ENCODE results near the gene TMEM267.
"Not testable (repeated sequence)": the region's sequence is repeated elsewhere in the genome, so short reads cannot be mapped to it uniquely, and the experiment has no call there.

Gene TMEM267

DNA sequence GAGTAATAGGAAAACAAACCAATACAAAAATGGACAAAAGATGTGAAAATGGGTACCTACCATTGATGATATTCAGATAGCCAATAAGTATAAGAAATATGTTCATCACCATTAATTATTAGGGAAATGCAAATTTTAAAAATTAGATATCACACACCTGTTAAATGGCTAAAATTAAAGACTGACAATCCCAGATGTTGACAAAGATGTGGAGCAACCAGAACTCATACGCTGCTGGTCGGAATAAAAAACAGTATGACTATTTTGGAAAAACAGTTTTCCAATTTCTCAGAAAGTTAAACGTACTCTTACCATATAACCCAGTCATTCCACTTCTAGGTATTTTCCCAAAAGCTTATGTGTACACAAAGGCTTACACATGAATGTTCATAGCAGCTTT lies 27.1 kb downstream of the TMEM267 start:
- TF ChIP-seq, protein P1, sequence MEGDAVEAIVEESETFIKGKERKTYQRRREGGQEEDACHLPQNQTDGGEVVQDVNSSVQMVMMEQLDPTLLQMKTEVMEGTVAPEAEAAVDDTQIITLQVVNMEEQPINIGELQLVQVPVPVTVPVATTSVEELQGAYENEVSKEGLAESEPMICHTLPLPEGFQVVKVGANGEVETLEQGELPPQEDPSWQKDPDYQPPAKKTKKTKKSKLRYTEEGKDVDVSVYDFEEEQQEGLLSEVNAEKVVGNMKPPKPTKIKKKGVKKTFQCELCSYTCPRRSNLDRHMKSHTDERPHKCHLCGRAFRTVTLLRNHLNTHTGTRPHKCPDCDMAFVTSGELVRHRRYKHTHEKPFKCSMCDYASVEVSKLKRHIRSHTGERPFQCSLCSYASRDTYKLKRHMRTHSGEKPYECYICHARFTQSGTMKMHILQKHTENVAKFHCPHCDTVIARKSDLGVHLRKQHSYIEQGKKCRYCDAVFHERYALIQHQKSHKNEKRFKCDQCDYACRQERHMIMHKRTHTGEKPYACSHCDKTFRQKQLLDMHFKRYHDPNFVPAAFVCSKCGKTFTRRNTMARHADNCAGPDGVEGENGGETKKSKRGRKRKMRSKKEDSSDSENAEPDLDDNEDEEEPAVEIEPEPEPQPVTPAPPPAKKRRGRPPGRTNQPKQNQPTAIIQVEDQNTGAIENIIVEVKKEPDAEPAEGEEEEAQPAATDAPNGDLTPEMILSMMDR (IDR thresholded peaks at IDR 0.05; ENCODE audit: borderline replicate concordance, insufficient read depth, low read depth, low read length): no peak
- H3K4me3 ChIP-seq (ENCODE audit: low read depth, low read length): no peak overlapping the region

DNA sequence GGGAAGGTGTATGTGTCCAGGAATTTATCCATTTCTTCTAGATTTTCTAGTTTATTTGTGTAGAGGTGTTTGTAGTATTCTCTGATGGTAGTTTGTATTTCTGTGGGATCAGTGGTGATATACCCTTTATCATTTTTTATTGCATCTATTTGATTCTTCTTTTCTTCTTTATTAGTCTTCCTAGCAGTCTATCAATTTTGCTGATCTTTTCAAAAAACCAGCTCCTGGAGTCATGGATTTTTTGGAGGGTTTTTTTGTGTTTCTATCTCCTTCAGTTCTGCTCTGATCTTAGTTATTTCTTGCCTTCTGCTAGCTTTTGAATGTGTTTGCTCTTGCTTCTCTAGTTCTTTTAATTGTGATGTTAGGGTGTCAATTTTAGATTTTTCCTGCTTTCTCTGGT lies 42.1 kb downstream of the TMEM267 start:
- not testable (repeated sequence) for H3K4me3 ChIP-seq (ENCODE audit: low read depth, low read length)

DNA sequence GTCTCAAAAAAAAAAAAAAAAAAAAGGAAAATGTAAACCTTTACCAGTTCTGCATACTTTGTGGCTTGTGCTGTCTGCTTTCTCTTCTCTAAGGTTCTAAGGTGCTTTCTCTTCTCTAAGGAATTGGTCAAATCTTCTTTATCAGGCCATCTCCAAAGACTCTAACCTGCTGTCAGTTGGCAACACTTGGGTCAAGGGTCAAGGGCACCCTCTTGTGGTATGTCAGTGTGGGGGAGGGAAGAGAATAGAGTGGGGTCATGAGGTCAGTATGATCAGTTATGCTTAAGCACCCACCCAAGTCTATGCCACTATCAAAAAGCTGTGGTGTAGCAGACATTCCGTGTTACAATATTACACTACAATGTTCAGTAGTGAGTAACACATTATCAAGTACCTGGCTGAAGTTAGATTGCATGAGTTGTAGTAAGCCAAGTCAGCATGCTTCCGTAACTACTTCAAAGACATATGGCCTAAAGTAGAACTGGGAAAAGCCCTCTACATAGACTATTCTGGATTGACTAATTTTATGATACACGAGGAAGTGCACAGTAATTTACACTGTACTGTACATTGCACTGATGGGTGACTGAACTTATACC lies 46.5 kb downstream of the TMEM267 start:
- no peak overlapping the region for H3K4me3 ChIP-seq (ENCODE audit: low read depth, low read length)
- TF ChIP-seq, protein P1 (IDR thresholded peaks at IDR 0.05; ENCODE audit: borderline replicate concordance, insufficient read depth, low read depth, low read length): no peak

DNA sequence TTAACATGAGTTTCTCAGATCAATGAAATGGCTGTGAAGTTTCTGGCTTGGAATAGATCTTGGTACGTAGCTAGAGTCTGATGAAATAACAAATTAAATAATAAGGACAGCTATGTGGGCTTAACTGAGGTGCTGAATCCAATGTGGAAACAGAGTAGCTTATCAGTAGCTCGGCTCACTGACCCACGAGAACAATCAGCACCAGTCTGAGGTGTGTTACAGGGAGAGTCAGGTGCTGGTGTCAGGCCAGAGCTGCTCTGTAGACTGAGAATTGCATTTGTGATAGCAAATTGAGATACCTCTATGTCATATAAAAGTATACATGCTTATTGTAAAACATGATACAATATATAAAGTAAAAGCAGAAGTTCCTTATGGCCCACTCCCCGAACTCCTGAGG lies 50.3 kb downstream of the TMEM267 start:
- no peak overlapping the region for H3K4me3 ChIP-seq (ENCODE audit: low read depth, low read length)
- TF ChIP-seq, protein P1 (IDR thresholded peaks at IDR 0.05; ENCODE audit: borderline replicate concordance, insufficient read depth, low read depth, low read length): no peak

DNA sequence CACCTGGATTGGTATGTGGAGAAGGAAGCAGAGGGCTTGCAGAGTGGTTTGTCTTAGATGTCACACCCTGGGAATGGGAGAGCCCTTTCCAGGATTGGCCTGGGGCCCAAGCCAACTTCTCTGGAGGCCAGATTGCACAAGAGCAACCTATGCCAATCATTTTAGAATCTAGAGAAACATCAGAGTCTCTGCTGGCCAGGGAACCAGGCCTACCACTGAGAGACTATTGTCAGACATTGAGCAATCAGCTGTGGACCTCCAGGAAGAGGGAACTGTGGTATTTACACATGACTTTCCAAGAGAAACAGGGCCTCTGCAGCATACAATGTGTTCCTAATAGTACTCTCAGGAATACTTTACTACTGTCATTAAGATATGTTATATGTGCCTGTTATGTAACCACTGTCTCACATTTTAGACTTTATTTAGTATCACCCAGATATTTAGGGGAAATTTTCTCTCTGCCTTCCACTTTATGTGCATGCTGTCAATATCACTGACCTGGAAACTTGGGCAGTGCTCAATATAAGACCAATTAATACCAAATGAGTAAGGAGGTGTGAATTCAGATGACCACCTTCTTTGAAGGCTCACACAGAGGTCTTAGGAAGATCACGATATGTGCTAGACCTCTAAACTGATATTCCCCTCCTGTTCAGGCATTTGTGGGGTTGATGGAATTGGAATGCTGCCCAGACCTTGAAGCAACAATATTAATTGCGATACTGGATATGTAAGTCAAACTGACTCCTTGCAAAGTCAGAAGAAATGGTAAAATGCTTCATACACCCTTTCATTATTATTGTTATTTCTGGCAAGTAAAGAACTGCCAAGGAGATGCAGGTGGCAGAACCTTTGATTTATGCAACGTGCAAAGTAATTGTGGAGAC lies 50.9 kb downstream of the TMEM267 start:
- no peak overlapping the region for H3K4me3 ChIP-seq (ENCODE audit: low read depth, low read length)
- TF ChIP-seq, protein P1 (IDR thresholded peaks at IDR 0.05; ENCODE audit: borderline replicate concordance, insufficient read depth, low read depth, low read length): no peak

DNA sequence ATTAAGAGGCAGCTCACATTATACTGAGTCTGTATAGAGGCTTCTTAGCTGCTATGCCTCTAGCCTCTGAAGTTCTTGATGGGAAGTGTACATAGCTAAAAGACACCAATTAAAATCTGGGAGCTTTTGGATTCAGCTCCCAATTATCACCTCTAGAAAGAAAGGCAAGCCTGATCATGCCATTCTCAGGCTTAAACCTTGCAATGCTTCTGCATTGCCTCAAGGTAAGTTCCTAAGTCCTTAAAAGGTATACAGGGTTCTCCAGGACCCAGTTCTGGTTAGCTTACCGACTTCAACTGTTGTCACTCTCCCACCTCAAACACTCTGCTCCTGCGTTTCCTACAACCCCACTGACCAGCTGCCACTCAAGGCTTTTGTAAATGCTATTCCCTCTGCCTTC lies 54.0 kb downstream of the TMEM267 start:
- TF ChIP-seq, protein P1 (IDR thresholded peaks at IDR 0.05; ENCODE audit: borderline replicate concordance, insufficient read depth, low read depth, low read length): no peak

DNA sequence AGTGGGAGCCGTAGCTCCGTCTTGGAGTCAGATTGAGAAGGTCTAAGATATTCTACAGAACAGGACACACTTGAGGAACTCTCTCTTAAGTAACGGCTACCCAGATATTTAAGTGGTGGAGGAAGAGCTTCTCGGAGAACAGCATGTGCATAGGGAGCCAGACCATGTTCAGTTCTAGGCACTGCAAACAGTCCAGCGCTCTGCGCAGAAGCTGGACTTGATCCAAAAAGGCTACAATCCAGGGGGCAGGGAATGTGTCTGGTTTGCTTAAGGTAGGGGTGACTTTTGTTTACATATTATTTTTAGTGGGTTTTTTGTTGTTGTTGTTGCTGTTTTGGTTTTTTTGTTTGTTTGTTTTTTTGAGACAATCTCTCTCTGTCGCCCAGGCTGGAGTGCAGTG lies 54.6 kb downstream of the TMEM267 start:
- H3K4me3 ChIP-seq (ENCODE audit: low read depth, low read length): no peak overlapping the region
- TF ChIP-seq, protein P1 (IDR thresholded peaks at IDR 0.05; ENCODE audit: borderline replicate concordance, insufficient read depth, low read depth, low read length): no peak

More for the DNA sequence above, 54.0 kb downstream of the TMEM267 start:
- H3K4me3 ChIP-seq (ENCODE audit: low read depth, low read length): no peak overlapping the region

Measured in GM12875 (cell line).